ENCODE measurements around the gene CAB39.

DNA sequence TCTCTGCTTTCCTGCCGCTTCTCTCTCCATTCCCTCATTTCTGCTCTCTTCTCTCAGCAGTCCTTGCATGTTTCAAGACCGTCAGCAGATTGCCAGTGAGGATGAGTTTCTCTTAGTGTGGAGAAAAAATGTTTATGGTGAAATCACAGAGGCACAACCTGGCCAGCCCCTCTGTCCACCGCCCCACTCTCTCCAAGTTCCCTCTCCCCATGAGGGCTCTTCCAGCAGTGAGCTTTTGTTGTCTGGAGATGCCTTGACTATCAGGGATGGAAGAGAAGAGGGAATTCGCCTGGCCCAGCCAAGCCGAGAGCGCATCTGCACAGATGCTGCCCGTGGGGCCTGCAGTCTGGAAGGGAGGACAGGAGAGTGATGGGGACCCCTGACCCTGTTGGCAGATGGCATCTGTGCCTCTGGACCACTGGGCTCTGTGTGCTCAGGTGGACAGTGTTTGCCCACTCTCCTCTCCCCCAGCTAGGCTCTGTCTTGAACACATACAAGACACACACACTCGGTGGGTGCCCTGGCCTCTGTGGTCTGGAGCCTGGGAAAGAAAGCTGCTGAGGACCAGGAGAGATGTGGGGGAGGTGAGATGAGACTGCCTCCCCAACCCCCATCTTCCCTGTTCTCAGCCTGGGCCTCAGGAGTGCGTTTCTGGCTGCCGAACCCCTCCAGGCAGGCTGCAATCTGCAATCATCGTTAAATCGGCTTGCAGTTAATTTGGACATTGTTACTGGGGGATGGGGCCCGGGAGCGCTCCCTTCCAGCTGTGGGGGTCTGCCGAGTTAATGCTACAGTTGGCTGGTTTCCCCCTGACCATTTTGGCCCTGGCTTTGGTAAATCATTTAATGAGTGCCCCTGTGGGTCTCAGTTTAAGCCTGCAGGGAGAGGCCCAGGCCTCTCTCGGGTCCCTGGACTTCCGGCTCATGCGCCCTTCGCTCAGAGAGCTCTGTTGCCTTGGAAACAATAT lies 156.6 kb downstream of the CAB39 start:
- TF ChIP-seq EZH2 (IDR thresholded peaks at IDR 0.05) (no peak), EZH2phosphoT487 (IDR thresholded peaks at IDR 0.05) (no peak)

All from neural progenitor cell (in vitro differentiated cells).